Measurements from ENCODE around the gene SPATA2L. TPM values are rescaled to one million over a fixed set of nuclear protein-coding genes. Genes with fewer than 3 reads are reported as not detected.

SPATA2L gene
- total RNA-seq, result 9.9 and 19.3 TPM in 2 replicates

DNA sequence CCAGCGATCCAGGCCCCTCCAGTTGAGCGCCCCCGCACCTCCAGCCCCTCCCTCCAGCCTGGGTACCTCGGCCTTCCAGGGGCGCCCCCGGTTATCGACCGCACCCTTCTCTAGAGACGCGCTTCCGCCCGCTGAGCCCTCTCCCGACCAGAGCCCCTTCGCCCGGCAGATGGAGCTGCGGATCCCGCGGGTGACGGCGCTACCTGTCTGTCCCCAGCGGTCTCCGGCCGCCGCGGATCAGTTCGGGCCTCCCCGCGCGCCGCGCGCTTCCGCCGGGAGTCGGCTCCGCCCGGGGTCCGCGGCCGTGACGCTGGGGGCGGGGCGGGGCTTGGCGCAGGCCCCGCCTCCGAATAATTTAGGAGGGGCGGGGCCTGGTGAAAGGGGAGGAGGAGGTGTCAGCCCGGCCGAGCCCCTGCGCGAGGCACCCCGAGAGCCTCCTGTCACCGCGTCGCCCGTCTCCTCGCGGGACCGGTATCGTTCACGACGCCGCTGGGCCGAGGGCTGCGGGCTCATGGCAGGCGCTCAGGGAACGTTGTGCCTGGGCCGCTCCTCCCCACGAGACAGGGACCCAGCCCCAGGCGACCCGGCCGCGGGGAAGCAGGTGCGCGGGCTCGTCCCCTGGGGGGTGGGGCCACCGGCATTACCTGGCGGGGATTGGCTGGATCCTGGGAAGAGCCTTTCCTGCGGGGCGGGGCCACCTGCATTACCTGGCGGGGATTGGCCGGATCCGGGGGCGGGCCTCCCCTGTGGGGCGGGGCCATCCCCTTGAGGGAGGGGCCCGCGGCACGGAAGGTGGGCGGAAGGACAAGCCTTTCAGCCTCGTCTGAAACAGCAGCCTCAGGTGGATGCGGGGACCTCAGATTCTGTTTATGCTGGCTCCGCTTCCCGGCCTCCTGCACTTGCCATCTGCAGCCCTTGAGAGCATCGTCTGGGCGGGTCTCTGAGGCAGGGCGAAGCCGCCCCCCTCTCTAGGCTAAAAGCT, at the start of gene SPATA2L:
SPATA2L (minus strand) TSS at position 281 of the 982 bp plus-strand sequence. CDS start 473 bp downstream, outside the sequence.

DNA sequence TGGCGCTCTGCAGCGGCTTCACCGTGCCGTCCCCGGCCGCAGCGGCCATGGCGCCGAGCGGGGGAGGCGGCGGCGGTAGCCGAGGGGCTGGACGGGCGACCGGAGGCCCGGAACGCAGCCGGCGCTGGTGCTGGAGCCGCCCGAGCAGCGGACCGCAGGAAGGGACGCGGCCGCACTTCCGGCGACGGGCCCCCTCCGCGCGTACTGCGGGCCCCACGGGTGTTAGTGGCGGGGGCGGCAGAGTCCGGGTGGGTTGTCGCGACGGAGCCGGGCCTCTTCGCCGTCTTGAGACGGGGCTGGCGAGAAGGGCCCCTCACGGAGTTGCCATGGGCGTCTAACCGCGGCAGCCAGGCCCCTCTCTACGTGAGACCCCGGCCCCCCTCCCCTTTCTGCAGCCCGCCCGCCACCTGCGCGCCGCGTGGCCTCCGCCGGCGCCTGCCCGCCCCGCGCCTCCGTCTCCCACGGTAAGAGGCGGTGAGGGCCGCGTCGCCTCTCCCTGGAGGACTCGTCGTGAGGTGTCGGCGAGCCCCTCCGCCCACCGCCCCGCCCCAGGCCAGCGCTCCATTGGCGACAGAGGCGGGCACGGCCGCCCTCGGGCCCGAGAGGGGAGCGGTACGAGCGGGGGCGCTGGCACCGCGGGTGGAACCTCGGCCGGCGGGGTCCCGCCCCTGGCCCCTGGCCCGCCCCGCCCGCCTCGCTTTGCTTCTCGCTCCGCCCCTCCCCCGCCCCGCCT, 19.5 kb upstream of the SPATA2L start, which contains the start of the genes VPS9D1 and ZNF276:
VPS9D1 (minus strand) TSS at position 86 of the 733 bp plus-strand sequence; CDS start at position 49, 37 bp downstream.
ZNF276 (plus strand) TSS at position 725 of the 733 bp plus-strand sequence. CDS start 104 bp downstream, outside the sequence.

GRCh38 chr16:89686520-89687091, 14.9 kb downstream of the SPATA2L start, which contains the start of gene CDK10:
Gene CDK10, plus strand, starts transcription at chr16:89686689. Its CDS starts 22 bp downstream, at chr16:89686711.

DNA sequence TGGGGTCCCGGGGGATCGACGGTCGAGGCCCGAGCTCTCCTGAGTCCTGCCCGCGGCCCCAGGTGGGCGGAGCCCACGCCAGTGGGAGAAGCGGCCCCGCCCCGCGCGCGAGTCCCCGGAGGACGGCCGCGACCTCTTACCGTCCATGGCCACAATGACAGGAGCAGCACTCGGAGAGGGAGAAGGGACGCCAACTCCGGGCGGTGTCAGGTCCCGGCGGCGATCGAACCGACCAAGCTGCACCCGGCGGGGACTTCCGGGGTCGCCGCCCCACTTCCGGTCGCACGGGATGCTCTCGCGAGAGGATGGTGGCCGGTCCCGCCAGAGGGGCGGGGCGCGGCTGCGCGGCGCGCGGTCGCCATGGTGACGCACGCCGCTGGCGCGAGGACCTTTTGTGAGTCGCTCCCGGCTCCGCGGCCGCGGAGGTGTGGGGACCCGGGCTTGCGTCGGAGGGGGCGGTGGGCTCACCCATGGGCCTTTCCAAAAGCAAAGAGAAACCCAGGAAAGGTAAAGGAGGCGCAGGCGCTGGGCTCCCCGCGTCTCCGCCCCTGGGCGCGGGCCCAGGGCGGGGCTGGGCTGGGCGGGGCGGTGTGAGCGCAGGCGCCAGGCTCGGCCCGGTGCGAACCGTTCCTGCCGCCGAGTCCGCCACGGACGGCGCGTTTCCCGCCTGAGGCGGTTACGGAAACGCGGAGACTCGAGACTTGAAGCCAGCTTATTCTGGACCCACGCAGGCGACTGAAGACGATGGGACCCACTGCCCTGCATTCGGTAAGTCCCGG, 43.9 kb downstream of the SPATA2L start, which contains the start of the genes CHMP1A and SPATA33:
CHMP1A (minus strand) TSS at position 267 of the 779 bp plus-strand sequence; CDS start at position 147, 120 bp downstream.
SPATA33 (plus strand) TSS at position 395 of the 779 bp plus-strand sequence; CDS start at position 471, 76 bp downstream.

Other genes with a start within 250 kb of the SPATA2L start
- 42.7 and 45.7 TPM in 2 replicates for gene ANKRD11, start 211.1 kb downstream of the SPATA2L start, total RNA-seq
- 103 and 136 TPM in 2 replicates for gene SPG7, start 193.3 kb downstream of the SPATA2L start, total RNA-seq
- gene RPL13, start 141.0 kb downstream of the SPATA2L start, total RNA-seq, result 5,767 and 7,100 TPM in 2 replicates
- 14.7 and 24.5 TPM in 2 replicates for gene CPNE7, start 125.9 kb downstream of the SPATA2L start, total RNA-seq
- gene DPEP1, start 88.1 kb downstream of the SPATA2L start, total RNA-seq, result not detected in 2 replicates
- 96.6 and 148 TPM in 2 replicates for gene CHMP1A, start 44.0 kb downstream of the SPATA2L start, total RNA-seq
- gene SPATA33, start 43.9 kb downstream of the SPATA2L start, total RNA-seq, result 1.7 and 5.7 TPM in 2 replicates
- gene CDK10, start 15.0 kb downstream of the SPATA2L start, total RNA-seq, result 43.2 and 54.9 TPM in 2 replicates
- gene VPS9D1, start 19.2 kb upstream of the SPATA2L start, total RNA-seq, result 9.0 and 15.6 TPM in 2 replicates
- gene ZNF276, start 19.8 kb upstream of the SPATA2L start, total RNA-seq, result 7.2 and 8.2 TPM in 2 replicates
- 14.4 and 26.9 TPM in 2 replicates for gene FANCA, start 114.9 kb upstream of the SPATA2L start, total RNA-seq
- 1.6 and 4.0 TPM in 2 replicates for gene SPIRE2, start 126.8 kb upstream of the SPATA2L start, total RNA-seq
- 142 and 146 TPM in 2 replicates for gene TCF25, start 171.9 kb upstream of the SPATA2L start, total RNA-seq
- 10.8 and 11.0 TPM in 2 replicates for gene MC1R, start 217.2 kb upstream of the SPATA2L start, total RNA-seq
- gene TUBB3, start 221.6 kb upstream of the SPATA2L start, total RNA-seq, result 365 and 394 TPM in 2 replicates
- 95.7 and 135 TPM in 2 replicates for gene DEF8, start 247.1 kb upstream of the SPATA2L start, total RNA-seq